GM19452 (cell line): Measurements from ENCODE around the gene MTG1.
"Not testable (repeated sequence)": the region's sequence is repeated elsewhere in the genome, so short reads cannot be mapped to it uniquely, and the experiment has no call there.

Source experiments
- ATAC-seq: cut with Tn5 transposase; IDR thresholded peaks from one replicate; pipeline ENCODE4 v1.9.1; 2021; ENCODE audit not compliant: unreplicated experiment

The MTG1 gene

DNA sequence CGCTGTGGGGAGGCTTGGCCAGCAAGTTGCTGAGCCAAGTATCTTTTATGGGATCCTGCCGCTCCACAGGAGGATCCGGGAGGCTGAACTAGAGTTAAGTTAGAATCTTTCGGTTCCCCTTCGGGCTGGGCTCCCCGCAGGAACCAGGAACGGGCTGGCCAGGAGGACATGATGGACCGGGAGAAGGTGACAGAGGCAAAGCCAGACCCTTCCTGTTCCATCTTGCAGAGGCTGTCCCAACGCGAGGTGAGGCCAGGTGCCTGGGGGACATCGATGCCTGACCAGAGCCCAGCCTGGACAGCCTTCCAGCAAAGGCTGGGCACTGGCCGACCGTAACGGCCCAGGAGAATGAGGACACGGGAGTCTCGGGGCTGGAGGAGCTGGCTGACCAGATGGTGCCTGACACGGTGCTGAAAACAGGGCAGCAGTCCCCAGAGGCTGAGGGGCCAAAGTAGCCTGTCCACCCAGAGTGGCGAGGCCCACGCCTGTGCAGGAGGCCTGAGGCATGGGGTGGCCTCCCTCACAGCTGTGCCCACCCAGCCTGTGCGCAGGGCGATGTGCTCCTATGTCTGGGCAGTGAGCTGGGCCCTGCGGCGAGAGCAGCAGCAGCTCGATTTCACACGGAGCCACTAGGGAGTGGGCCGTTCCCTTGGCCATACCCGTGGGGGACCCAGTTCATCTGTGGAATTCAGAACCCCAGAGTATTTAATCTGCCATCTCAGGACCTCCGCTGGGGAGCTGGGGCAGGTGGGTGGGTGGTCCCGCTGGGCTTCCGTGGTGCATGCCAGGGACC is 16.7 kb upstream of the MTG1 start:
- ATAC-seq: no peak

DNA sequence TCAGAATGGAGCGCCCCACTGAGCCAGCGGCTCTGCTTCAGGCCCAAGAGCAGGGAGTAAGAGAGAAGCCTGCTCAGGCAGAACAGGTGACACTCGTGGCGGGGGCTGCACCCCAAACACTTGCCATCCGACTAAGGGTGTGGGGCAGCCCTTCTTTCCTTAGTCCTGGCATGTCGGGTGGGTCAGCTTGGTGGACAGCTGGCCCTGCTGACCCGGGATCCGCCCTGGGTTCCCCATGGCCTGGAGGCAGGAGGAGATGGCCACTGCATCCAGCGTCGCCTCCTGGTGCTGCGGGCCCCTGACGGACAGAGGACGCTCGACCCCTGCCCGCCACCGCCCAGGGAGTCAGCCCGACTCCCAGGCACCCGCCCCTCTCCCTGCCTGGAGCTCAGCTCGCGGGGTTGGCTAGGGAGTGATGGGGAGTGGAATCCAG is 16.1 kb upstream of the MTG1 start:
- no peak for ATAC-seq

DNA sequence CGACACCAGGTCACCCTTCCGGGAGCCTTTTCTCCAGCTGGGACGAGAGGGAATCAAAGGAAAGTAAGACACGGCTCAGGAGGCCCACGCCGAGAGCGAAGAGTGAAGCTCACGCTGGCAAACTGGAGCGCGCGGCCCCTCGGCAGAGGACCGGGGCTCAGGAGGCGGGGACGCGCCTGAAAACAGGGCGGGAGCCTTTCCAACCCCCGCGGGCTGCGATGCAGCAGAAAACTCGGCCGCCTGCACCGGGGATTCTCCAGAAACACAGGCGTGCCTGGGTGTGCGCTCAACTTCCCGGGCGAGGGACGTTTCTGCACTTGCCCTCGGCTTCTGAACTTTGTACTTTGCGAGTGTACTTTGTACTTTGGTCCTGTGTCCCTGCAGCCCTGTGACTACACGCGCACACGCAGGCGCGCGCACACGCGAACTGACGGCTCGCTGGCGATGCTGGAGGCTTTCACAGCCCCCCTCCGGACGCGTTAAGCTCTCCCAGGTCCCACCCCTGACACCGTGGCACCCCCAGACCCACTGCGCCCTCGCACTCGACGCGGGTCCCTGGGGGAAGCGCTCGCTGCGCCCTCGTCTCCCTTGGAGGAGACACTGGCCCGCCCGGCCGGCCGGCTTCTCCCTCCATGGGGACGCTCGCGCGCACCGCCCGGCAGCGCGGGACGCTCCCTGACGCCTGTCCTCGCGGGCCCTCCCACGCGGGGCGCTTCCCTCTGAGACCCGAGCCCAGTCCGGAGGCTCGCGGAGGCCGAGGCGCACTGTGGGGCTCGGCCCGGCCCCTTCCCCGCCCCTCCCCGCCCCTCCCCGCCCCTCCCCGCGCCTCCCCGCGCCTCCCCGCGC is 15.5 kb upstream of the MTG1 start:
- ATAC-seq: peak; percentile 41

DNA sequence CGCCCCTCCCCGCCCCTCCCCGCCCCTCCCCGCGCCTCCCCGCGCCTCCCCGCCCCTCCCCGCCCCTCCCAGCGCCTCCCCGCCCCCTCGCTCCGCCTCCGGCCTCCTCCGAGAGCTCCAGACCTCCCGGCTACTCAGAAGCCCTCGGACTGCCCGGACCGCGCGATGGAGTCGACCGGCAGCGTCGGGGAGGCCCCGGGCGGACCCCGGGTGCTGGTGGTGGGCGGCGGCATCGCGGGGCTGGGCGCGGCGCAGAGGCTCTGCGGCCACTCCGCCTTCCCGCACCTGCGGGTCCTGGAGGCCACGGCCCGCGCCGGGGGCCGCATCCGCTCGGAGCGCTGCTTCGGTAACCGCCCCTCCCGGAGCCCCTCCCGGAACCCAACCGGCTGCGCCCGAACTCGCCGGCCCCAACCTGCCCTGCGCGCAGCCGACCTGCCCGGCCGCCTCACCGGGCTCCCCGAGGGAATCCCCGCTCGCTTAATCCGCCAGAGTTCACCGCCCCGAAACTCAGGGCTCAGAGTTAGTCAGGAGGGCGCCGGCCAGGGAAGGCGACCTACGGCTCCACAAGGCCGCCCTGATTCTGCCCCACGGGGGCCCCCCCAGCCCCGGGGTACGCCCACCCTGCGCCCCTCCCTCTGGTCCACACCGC is 14.7 kb upstream of the MTG1 start, which contains the start of gene PAOX:
Gene PAOX, plus strand, starts transcription at position 111 of the 649 bp plus-strand sequence. Its CDS starts 55 bp downstream, at position 166.
- ATAC-seq: peak; percentile 59

DNA sequence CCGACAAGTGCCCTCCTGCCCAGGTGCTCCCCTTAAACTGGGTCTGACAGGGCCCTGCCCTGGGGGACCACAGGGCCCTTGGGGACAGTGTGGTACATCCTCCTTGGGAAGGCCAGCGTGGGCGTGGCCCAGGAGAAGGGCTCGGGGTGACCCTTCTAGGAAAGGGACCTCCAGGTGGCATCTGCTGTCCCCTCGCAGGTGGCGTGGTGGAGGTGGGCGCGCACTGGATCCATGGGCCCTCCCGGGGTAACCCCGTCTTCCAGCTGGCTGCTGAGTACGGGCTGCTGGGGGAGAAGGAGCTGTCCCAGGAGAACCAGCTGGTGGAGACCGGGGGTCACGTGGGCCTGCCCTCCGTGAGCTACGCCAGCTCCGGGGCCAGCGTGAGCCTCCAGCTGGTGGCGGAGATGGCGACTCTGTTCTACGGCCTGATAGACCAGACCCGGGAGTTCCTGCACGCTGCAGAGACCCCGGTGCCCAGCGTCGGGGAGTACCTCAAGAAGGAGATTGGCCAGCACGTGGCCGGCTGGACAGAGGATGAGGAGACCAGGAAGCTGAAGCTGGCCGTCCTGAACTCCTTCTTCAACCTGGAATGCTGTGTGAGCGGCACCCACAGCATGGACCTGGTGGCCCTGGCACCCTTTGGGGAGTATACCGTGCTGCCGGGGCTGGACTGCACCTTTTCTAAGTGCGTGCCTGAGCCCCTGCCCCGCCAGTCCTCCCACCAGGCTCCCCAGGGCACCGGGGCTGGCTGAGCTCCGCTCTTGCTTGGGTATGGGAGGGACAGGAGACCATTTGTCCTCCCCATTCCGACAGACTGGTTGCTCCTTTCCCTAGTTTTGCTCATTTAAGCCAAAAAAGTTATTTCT is 13.9 kb upstream of the MTG1 start:
- no peak for ATAC-seq

DNA sequence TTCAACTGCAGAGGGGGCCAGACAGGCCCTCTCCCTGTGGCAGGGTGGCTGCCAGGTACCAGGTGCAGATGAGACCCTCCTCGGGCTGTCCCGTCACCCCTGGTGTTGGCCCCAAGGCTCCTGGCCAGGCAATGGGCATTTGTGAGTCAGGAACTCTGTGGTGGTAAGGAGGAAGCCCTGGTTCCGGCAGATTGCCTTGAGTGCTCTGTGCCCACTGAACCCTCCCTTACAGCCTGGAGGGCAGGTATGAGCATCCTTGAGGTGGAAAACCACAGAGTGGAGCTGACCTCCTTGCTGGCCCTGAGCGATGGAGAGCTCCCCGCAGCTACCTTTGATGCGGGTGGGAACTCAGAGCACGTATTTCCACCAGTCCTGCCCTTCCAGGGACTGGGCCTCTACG is 12.9 kb upstream of the MTG1 start:
- no peak for ATAC-seq

DNA sequence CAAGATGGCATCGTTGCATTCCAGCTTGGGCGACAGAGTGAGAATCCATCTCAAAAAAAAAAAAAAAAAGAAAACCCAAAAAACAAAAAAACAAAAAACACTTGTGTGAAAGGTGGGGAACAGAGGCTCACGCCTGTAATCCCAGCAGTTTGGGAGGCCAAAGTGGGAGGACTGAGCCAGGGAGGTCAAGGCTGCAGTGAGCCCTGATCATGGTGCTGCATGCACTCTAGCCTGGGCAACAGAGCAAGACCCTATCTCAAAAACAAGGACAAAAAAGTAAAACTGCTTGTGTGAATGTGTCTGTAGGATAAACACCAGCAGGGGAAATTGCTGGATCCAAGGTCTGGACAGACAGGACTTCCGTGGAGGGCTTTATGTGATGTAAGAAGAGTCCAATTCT is 10.4 kb upstream of the MTG1 start:
- ATAC-seq: no peak

DNA sequence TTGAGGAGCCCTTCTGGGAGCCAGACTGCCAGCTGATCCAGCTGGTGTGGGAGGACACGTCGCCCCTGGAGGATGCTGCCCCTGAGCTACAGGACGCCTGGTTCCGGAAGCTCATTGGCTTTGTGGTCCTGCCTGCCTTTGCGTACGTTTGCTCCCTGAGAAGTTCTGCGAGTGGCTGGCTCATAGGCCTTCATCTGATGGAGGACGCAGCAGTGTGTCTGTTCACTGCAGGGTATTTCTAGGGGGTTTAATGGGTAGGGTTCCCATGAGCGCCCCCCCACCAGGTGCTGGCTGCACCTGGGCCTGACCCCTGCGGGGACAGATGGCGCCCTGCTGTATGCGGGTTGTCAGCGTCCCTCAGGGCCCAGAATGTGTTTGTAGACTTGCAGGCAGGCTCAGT is 9.9 kb upstream of the MTG1 start:
- no peak for ATAC-seq

DNA sequence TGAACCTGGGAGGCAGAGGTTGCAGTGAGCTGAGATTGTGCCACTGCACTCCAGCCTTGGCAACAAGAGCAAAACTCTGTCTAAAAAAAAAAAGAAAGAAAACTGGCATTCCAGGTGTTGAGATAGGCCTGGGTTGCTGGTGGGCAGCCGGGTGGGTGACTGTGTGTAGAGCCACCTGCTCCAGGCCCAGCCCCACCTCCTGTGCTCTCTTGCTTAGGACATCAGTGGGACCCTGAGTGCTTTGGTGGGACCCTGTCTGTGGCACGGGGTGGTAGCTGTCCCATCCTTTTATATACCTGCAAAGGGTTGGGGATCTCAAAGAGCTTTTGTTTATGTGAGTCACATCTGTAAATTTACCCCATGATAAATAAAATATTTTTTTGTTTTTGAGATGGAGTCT is 8.7 kb upstream of the MTG1 start:
- no peak for ATAC-seq

DNA sequence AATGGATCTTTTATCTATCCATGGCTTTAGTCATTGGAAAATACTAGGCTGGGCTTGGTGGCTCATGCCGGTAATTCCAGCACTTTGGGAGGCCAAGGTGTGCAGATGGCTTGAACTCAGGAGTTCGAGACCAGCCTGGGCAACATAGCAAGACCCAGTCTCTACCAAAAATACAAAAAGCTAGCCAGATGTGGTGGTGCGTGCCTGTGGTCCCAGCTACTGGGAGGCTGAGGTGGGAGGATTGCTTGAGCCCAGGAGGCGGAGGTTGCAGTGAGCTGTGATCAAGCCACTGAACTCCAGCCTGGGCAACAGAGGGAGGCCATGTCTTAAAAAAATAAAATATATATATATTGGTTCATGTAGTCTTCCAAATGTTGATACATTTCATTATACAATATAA is 7.0 kb upstream of the MTG1 start:
- not testable (repeated sequence) for ATAC-seq

DNA sequence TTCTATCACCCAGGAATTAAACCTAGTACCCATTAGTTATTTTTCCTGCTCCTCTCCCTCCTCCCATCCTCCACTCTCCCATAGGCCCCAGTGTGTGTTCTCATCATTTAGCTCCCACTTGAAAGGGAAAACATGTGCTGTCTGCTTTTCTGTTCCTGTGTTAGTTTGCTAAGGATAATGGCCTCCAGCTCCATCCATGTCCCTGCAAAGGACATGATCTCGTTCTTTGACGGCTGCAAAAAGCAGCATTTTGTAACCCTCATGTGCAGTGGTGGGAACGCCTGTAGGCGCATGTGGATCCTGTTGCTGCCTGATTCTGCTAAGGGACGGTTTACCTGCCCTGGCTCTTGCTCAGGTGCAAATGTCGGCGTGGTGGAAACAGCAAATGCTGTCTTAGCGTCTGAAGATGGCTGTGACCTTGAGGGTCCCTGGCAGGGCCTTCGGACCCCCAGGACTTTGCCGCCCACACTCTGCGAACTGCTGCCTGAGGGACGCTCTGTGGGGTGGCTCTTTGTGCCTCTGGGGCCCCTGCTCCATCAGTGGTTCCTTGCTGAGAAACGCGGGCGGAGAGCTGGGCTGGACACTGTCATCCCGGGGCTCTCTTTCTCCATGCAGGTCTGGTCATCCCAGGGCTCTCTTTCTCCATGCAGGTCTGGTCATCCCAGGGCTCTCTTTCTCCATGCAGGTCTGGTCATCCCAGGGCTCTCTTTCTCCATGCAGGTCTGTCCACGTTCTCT is 5.6 kb upstream of the MTG1 start:
- ATAC-seq: peak; percentile 2

DNA sequence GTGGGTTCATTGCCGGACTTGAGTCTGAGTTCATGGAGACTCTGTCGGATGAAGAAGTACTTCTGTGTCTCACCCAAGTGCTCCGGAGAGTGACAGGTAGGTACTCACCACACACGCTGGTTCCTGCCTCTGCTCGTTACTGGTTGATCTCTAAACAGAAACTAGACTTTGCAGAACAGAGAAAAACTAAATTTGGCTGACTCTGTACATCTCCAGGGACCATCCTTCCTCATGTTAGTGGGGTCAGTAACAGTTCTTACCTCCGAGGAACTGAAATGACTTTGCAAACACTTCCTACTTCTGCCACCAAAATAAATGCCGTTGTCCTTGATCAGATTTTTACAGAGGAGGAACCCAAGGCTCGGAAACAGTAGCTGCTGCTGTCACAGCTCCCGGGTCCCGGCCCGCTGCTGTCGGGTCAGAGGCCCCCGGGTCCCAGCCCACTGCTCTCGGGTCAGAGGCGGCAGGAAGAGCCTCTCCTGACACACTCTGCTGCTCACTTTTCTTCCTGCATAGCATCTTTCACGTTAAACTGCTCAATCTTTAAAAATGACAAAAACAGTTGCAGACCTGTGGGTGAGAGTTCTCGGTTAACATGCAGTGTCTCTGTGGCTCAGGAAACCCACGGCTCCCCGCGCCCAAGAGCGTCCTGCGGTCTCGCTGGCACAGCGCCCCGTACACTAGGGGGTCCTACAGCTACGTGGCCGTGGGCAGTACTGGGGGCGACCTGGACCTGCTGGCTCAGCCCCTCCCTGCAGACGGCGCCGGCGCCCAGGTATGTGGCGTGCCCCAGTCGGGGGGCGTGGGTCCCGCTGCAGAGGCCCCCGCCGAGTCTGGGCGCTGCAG is 4.8 kb upstream of the MTG1 start:
- peak; percentile 77 for ATAC-seq

DNA sequence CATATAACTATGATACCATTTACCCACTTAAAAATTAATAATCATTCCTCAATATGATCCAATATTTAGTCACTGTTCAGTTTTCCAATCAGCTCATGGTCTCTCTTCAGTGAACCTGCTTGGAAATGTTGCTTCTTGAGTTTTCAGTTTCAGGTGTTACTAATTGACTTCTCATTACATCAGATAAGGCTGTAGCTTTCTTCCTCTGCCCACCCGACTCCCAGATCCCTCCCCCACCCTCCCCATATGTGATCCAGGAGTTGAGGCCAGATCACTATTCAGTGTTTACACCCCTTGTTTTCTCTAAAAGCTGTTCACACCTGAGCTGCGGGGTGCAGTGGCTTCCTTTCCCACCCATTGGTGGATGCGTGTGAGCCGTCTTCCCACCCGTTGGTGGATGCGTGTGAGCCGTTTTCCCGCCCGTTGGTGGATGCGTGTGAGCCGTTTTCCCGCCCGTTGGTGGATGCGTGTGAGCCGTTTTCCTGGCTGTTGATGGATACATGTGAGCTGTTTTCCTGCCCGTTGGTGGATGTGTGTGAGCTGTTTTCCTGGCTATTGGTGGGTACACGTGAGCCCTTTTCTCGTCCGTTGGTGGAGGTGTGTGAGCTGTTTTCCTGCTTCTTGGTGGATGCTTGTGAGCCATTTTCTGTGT is 3.2 kb upstream of the MTG1 start:
- ATAC-seq: no peak

DNA sequence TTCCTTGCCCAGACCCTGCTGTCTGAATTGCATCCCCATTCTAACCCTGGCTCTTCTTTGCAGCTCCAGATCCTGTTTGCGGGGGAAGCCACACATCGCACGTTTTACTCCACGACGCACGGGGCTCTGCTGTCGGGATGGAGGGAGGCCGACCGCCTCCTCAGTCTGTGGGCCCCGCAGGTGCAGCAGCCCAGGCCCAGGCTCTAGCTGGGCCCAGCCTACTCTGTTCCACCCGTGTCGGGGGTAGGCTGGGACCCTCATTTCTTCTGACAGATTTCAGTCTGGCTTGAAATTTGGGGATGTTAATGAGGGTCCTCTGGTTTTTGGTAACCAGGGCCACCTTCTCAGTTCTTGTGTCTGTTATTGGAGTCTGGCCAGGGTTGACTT is 2.7 kb upstream of the MTG1 start:
- ATAC-seq: no peak

DNA sequence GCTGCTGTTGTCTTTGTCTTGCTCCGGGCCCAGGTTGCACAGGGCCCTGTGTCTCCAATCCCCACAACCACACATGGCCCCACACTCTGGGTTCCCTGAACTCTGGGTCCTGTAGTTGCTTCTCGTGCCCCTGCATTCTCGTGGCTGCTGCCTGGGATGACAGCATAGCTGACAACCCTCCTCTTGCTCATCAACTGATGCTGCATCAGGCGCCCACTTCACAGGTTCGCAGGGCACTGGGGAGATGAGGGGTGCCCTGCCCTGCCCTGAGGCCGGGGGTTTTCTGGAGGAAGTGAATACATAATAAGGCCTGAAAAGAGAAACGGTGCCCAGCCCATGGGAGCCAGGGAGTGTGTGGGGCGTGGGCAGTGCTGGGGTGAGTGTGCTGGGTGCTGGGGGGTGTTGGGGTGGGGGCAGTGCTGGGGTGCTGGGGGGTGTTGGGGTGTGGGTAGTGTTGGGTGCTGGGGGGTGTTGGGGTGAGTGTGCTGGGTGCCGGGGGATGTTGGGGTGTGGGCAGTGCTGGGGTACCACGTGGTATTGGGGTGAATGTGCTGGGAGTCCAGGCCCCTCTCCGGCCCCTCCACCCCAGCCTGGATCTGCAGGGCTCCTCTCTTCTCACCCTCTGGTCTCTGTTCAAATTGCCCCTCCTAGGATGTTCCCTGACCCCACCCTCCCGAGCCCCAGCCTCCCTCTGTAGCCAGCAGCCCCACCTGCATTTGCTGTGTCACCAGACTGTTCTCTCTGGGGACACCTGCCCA is 2.0 kb upstream of the MTG1 start:
- no peak for ATAC-seq

DNA sequence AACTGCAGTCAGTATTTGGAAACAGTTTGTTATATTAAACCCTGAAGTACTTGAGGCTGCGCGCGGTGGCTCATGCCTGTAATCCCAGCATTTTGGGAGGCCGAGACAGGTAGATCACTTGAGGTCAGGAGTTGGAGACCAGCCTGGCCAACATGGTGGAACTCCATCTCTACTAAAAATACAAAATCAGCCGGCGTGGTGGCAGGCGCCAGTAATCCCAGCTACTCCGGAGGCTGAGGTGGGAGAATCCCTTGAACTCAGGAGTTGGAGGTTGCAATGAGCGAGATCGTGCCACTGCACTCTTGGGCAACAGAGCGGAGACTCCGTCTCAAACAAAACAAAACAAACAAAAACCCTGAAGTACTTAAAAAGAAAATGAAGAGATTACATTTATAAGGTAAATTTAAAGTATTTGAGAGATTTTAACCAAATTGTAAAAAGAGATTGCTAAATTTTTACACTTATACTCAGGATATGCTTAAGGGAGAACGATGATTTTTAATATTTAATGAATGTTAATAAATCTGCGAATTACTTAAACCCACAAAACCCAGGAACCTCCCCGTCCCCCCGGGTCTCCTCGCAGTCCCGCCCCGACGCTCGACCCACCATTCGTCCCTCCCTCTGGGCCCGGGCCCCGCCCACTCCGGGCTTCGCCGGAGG is 425 bp upstream of the MTG1 start:
- no peak for ATAC-seq

DNA sequence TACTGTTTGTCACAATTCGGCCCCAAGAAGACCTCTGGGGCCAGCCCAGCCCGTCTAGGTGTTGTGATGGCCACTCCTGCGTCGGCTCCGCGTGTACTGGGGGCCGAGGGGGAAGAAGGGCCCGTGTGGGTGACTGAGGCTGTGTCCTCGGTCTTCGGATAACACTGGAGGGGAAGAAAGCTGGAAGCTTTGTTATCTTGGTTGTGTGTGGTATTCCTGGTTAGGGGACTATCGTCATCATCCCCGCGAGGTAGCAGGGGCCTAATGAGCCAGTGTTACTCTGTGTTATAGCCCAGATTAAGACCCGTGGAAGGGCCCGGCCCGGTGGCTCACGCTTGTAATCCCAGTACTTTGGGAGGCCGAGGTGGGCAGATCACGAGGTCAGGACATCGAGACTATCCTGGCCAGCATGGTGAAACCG is 854 bp downstream of the MTG1 start:
- no peak for ATAC-seq
